ENCODE data around the gene KIF1A.

The KIF1A gene, protein sequence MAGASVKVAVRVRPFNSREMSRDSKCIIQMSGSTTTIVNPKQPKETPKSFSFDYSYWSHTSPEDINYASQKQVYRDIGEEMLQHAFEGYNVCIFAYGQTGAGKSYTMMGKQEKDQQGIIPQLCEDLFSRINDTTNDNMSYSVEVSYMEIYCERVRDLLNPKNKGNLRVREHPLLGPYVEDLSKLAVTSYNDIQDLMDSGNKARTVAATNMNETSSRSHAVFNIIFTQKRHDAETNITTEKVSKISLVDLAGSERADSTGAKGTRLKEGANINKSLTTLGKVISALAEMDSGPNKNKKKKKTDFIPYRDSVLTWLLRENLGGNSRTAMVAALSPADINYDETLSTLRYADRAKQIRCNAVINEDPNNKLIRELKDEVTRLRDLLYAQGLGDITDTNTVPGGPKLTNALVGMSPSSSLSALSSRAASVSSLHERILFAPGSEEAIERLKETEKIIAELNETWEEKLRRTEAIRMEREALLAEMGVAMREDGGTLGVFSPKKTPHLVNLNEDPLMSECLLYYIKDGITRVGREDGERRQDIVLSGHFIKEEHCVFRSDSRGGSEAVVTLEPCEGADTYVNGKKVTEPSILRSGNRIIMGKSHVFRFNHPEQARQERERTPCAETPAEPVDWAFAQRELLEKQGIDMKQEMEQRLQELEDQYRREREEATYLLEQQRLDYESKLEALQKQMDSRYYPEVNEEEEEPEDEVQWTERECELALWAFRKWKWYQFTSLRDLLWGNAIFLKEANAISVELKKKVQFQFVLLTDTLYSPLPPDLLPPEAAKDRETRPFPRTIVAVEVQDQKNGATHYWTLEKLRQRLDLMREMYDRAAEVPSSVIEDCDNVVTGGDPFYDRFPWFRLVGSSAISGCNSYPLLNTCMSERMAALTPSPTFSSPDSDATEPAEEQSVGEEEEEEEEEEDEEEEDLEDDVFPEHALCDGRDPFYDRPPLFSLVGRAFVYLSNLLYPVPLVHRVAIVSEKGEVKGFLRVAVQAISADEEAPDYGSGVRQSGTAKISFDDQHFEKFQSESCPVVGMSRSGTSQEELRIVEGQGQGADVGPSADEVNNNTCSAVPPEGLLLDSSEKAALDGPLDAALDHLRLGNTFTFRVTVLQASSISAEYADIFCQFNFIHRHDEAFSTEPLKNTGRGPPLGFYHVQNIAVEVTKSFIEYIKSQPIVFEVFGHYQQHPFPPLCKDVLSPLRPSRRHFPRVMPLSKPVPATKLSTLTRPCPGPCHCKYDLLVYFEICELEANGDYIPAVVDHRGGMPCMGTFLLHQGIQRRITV (N-terminal part only)

DNA sequence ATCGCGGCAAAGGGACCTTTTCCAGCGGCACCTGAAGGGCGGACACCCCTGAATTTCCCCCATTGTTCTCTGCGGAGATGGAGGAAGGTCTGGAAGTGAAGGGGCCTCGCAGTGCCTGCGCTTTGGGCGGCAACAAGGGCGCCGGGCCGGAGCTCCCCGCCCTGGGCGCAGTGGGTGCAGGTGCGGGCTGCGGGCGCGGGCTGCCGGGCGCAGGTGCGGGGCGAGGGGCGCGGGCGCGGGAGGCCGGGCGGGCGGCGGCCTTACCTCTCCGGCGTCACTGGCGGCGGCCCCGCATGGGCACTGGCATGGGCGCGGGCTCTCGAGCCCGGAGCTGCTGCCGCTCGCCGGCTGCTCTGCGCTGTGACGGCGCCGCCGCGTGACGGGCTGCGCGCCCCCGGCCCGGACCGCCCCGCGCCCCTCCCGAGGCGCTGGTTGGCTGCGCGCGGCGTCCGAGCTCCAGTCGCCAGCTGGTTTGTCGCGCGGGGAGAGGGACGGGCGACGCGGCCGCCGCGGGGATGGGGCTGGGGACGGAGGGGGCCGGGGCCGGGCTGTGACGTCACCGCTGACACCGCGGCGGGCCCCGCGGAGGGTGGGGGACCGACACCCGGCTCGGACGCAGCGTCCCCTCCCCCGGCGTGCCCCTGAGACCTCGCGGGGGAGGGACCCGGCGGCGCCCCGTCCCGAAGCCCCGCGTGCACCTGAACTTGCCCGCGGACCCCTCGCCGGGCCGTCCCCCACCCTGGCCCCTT is at the start of gene KIF1A:
Gene KIF1A, minus strand, starts transcription at position 362 of the 749 bp plus-strand sequence. CDS start 22,467 bp downstream, outside the sequence.
- in situ Hi-C loops (cut with MboI; ENCODE audit: low sequenced_read_pairs), result no loop called here

DNA sequence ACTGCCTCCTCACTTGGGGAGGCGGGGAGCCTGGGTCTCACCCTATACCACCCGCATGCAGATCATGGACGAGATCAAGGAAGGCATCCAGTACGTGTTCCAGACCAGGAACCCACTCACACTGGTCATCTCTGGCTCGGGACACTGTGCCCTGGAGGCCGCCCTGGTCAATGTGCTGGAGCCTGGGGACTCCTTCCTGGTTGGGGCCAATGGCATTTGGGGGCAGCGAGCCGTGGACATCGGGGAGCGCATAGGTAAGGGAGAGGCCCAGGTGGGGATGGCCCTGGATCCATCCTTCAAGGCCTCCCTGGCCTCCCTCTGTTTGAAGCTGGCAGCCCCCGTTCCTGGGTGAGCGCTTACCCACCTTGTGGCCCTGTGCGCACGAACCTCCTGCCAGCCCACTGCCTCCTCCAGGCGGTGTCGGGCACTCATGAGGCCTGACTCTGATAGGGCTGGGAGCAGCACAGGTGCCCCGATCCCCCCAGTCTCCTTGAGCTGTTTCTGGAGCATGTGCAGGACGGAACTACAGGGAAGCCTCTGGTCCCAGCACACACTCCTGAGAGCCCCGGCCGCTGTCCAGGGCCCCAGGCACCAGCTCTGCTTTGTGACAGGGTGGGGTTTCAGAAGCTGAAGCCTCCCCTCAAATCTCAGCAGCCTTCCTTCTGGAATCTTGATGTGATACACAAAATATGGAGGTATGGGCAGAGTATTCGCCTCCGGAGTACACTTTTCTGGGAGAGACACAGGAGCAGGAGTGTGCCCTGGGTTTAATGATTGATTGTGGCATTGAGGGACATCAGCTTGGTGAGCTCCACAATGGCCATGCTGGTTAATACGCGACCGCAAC is 49.3 kb upstream of the KIF1A start:
- in situ Hi-C loops (cut with MboI; ENCODE audit: low sequenced_read_pairs), result no loop called here

DNA sequence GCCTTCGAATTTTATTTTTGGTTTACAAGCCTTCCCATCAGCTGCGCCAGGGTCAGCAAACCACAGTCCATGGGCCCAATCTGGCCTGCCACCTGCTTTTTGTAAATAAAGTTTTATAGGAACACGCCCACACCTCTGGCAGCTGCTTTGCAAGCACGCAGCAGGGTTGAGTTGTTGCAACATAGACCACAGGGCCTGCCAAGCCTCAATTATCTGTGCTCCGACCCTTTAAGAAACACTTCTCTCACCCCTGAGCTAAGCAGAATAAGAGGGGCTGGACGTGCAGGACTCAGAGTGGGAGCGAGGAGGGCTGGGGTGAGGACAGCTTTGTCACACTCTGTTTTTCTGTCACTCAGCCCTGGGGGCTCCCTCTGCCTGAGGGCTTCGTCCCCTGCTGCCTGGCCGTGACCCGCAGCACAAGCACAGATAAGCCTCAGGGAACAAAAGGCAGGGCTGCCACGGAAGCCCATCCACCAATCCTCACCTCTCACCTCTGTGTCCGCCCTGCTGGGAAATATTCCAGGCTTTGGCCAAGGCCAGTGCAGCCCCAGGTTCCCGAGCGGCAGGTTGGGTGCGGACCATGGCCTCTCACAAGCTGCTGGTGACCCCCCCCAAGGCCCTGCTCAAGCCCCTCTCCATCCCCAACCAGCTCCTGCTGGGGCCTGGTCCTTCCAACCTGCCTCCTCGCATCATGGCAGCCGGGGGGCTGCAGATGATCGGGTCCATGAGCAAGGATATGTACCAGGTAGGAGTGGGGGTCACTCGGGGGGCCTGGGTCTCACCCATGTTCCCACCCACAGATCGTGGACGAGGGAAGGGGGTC is 48.5 kb upstream of the KIF1A start, which contains the start of gene AGXT:
Gene AGXT, plus strand, starts transcription at position 539 of the 823 bp plus-strand sequence. Its CDS starts 42 bp downstream, at position 581.
- in situ Hi-C loops (cut with MboI; ENCODE audit: low sequenced_read_pairs), result no loop called here

DNA sequence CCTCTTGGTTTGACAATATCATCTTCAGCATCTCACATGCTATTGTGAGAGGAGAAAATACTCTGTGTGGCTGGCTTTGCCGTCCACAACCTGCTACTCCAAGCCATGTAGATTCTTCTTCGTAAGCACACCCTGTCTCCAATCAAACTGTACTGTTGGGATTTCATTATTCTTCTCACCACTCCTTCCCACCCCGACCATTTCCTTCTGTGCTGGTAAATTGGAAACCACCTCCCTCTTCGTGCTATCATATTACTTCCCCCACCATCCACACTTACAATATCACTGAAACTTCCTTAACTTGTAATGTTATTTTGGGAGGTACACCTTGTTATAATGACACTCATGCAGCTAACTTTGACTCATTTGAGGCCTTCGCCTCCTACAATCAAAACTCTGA is 45.4 kb upstream of the KIF1A start:
- in situ Hi-C loops (cut with MboI; ENCODE audit: low sequenced_read_pairs), result no loop called here

DNA sequence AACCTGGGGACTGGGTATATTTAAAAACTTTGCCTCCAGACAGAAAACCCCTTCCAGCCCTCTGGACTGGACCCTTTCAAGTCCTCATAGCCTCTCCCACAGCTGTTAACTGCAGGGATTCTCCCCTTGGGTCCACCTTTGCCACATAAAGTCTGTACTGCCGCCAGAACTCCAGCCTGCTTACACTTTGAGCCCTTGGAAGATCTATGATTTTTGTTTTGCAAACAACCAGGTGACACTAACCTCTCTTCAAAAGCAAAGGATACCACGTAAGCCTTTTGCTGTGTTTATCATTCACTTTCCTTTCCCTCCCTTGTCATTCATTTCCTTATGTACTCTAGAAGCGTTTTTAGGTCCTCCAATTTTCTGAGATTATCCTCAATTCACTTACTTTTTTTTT is 44.5 kb upstream of the KIF1A start:
- in situ Hi-C loops (cut with MboI; ENCODE audit: low sequenced_read_pairs), result no loop called here

DNA sequence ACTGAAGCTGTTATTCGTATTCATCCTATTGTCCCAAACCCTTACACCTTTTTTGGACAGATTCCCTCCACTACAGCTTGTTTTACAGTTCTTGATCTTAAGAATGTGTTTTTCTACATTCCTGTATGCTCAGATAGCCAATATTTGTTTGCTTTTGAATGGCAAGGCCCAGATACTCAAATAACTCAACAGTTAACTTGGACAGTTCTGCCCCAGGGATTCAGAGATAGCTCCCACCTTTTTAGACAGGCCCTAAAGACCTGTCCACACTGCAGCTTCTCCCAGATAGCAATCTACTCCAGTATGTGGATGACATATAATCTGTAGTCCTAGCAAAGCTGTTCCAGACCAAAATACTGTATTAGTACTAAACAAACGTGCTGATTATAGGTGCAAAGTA is 41.5 kb upstream of the KIF1A start:
- in situ Hi-C loops (cut with MboI; ENCODE audit: low sequenced_read_pairs), result no loop called here

DNA sequence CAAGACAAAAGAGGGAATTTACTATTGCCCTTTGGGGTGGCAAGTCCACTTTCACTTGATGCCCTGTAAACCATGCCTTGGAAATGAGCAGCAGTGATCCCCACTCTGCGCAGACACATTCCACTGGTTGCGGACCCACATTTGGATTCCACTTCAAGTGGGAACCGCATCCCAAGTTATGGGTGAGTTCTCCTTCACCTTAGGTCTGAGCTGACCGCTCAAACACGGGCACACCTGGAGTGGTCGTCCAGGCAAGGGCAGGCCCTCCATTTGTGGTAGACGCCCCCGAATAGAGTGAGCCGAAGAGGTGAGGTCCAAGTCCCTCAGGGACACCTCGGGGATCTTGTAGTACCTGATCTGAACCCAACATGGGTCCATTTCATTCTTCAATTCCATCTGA is 38.9 kb upstream of the KIF1A start:
- in situ Hi-C loops (cut with MboI; ENCODE audit: low sequenced_read_pairs), result no loop called here

DNA sequence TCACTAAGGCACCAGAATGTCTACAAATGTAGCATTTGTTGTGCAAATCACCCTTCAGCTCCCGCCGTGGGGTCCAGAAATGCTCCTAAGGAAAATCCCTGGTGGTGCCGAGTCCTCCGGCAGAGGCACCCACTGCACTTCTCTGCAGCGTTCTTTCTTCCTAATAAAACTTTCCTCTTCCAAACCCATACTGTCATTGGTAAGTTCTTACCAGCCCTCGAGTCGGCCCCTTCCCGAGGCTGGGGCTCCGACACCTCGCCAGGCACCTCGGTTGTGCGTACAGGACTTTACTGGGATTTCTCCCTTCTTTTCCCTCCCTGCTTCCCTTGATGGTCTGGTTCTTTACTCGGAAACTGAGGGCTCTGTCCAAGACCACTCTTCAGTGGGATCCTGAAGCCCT is 38.3 kb upstream of the KIF1A start:
- in situ Hi-C loops (cut with MboI; ENCODE audit: low sequenced_read_pairs), result no loop called here

DNA sequence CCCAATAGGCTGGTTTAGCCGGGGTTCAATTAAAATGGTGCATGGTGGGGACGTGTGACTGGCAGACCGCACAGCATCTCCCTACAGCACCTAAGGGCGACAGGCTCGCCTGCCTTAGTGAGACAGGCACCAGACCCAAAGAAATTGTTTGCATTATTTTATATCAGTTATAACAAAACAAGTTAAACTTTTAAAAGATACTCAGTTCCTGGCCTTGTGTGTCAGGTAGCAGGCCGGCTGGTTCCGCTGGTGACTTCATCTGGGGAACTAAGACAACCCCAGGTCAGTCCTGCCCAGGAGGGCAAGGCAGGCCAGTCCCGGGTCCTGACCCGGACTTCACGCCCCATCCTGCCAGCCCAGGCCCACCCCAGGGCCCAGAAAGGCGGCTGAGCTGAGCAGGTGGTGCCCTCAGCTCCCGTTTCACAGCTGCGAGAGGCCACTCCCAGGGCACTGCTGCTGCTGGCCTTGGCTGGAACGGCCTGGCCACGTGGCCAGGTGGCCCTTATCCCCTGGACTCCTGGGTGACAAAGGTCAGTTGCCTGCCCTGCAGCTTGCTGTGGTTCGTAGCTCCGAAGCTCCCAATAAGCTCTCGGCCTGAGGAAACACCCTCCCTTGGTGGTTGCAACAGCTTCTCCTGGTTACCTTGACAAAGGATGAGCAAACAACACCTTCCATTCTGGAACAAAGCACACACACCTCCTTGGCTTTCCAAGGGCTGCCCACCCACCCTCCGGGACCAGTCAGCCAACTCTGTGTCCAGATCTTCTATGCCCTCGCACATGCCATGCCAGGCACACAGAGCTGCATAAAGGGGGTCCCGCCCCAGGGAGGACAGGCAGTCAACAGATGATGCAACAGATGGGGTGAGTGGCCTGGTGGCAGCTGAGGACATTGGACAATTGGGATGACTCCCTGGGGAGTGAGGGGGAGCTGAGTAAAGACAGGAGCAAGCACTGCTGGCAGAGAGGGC is 37.3 kb upstream of the KIF1A start:
- in situ Hi-C loops (cut with MboI; ENCODE audit: low sequenced_read_pairs), result no loop called here

DNA sequence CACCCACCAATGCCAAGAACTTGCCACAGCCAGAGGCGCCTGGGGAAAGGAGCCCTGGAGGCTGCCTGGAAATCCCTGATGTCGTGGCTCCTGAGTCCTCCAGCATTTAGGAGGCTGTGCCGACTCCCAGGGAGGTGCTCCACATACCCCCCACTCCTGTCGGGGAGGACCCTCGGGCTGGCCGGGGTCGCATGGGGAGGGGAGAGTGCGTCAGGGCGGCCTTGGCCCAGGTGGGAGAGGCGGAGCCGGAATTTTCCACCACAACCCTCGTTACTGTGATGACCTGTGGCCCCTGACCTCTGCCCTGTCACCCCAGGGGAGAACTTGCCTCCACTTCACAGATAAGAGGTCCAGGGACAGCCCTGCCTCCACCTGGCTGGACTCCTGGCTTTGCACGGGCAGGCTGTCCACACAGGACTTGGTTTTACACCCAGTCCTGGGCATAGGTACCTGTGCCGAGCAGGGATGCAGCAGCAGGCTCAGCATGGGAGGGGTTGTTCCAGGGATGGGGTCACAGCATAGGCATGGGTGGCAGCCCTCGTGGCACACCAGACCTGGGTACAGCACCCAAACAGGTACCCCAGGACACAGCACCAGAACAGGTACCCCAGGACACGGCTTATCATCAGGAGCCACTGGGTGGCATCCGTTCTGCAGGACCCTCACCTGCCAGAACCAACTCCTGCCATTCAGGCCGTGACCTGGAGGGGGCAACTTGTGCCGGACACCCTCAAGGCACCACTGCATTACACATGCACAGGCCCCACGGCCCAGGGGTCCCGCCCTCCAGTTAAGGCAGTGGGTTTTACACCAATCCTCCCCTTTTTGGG is 36.3 kb upstream of the KIF1A start:
- in situ Hi-C loops (cut with MboI; ENCODE audit: low sequenced_read_pairs), result no loop called here

DNA sequence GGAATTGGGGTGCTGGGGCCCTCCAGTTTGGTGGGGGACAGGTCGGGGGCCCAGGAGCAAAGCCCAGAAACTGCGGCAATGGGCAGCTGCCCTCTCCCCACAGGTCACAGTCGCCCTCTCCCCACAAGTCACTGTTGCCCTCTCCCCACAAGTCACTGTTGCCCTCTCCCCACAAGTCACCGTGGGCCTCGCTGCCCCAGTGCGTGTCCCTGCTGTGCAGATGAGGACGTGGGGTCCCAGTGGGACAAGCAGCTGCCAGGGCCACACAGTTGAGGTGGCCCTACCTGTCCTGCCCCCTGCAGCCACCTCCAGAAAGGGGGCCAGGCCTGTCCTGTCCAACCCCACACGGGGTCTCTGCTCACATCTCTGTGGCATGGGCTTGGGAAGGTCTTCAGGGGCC is 35.7 kb upstream of the KIF1A start:
- in situ Hi-C loops (cut with MboI; ENCODE audit: low sequenced_read_pairs), result no loop called here

DNA sequence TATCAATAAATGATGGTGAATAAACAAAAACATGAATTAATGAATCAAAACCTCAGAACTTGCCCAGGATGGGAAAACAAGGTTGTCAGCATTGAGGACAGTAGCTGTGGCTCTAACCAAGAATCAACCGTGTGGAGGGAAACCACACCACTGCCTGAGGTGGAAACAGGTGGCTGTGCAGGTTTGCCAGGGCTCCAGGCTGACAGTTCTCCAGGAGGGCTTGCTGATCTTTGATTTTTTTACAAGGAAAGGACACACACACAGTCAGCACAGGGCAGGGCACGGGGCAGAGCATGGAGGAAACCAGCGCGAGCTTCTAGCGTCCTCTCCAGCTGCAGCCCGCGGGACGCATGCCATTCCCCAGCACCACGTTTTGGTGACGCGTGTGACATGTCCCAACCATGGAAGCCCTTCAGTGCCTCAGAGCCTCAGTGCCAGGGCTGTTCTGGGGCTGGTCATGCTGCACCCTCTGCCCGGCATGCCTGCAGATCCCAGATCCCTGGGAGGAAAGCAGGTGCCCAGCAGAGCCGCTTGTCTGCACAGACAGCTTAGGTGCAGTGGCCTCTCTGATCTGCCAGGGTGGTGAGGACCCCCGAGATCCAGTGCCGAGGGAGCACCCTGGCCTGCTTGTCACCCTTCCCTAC is 32.8 kb upstream of the KIF1A start:
- in situ Hi-C loops (cut with MboI; ENCODE audit: low sequenced_read_pairs), result no loop called here

DNA sequence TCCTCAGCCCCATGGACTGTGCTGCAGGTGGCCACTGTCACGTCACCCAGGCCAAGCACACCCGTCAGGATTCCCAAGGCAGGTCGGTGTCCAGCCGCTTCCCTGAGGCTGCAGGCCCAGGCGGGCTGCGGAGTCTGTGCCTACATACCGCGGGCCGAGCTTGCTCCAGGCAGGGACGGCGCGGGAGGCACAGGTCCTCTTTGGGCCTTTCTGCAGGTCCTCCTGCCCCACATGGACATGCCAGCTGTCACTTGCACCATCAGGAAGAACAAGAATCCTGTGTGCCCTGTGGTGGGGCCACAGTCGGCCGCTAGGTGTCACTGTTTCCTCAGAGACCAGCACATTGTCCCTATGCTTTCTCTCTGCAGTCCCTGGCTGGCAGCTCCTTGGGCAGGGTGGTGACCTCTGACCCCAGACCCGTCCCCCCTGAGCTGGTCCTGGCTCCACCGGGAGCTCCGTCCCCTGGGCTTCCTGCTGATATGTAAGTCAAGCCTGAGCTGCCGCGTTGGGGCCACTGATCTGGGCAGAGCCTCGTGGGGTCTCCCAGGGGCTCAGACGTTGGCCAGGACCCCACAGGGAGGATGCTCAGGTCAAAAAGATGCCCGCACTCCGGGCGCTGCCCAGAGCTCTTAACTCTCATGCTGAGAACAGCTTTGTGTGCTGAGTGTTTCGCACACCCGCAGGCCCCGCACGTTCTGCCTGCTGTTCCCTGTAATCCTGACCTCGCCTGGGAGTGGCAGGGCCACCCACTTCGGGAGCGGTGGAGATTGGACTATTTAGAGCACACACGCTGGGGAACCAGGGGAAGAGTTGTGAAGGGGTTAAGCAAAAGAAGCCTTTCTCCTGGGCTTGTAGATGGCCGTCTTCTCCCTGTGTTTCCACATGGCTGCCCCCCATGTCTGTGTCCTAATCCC is 31.3 kb upstream of the KIF1A start:
- in situ Hi-C loops (cut with MboI; ENCODE audit: low sequenced_read_pairs), result no loop called here

DNA sequence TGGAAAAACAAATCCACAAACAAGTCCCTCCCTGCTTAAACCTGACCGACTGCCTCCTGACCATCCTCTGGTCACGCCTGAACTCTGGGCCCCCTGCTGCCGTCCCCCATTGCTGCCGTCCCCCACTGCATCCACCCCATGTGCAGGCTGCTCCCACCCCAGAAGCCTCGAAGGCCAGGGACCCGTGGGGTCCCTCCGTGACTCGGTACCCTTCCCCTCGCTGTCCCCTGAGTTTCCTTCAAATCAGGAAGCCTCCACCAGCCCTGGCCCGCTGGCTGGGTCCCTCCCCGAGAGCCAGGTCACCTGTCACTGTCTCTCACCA is 30.7 kb upstream of the KIF1A start:
- in situ Hi-C loops (cut with MboI; ENCODE audit: low sequenced_read_pairs), result no loop called here

DNA sequence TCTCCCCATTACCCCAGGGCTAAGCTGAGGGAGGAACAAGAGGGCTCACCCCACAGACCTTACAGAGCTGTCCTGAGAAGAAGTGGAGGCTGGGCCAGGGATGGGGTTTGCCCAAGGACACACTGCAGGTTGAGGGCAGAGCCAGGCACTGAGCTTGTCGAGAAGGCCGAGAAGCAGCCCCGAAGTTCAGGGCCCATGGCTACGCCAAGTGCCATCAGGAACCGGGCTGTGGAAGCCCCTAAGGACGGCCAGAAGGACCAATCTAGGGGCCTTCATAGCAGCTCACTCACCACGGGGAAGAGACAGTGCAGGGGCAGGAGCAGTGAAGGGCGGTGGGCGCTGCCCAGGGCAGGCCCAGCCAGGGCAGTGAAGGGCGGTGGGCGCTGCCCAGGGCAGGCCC is 30.0 kb upstream of the KIF1A start:
- in situ Hi-C loops (cut with MboI; ENCODE audit: low sequenced_read_pairs), result no loop called here
